K562 (cell line): ENCODE measurements around the gene UTP25. TPM values are rescaled to one million over a fixed set of nuclear protein-coding genes. Genes with fewer than 3 reads are reported as not detected.

Experiments
- ATAC-seq: fragments of 200-7000 bp; cut with Tn5 transposase; 3 replicates; pipeline ENCODE4 v1.9.1; 2020; ENCODE audit warnings: moderate library complexity
- Bru-seq: library from RNA; stranded (reverse); fragments of 400-500 nt; gene quantifications from one replicate; lab custom pipeline; 2021; lab: Mats Ljungman, UMichigan
- BruChase-seq, 2 experiments: library from RNA; stranded (reverse); fragments of 400-500 nt; gene quantifications; one replicate each; lab custom pipeline; 2021; lab: Mats Ljungman, UMichigan
- BruUV-seq: library from RNA; stranded (reverse); fragments of 400-500 nt; replicated peaks from 2 replicates; lab custom pipeline; 2021; lab: Mats Ljungman, UMichigan
- CTCF ChIA-PET: fragments of 300-600 bp; formaldehyde crosslinking; extraction: SDS; loops from one replicate; lab custom pipeline; 2021; ENCODE audit warnings: low intra/inter-chr PET ratio; lab: Yijun Ruan, JAX
- POLR2A ChIA-PET: fragments of 300-600, 350-650 bp; sonication (Branson Sonifier 250); formaldehyde crosslinking; extraction: SDS; loops from one replicate; lab custom pipeline; 2021; ENCODE audit warnings: antibody characterized with exemption, inconsistent platforms; lab: Yijun Ruan, JAX
- DNase-seq, 4 experiments: peaks; one replicate each; pipeline versions ENCODE4 v3.0.0 to v3.0.0-alpha.2; 2011 to 2018; ENCODE audit warnings: low spot score in 3 of 4, mixed read lengths in 3 of 4; ENCODE audit errors: extremely low read depth in 1 of 4
- FAIRE-seq: peaks from 2 replicates; lab custom pipeline; 2011; peaks lifted over from hg19 to GRCh38; lab: Jason Lieb, UNC
- H2AFZ ChIP-seq: 2 replicates; pipeline ENCODE4 v1.6.0; 2011; ENCODE audit warnings: low read depth, low read length, control low read depth, inconsistent platforms
- H3K27ac ChIP-seq: fragments of 200-600 bp; 3 replicates; pipeline ENCODE4 v1.8.0; 2011; ENCODE audit warnings: low read depth, mild to moderate bottlenecking, control low read depth, inconsistent platforms, low read length, moderate library complexity, mixed read lengths; ENCODE audit errors: extremely low read depth
- H3K27me3 ChIP-seq, 2 experiments: fragments of 300-600 bp in 1 of 2; 2 replicates in 1 of 2; 3 replicates in 1 of 2; pipeline versions ENCODE4 v1.6.0 to v1.8.0; 2011; ENCODE audit warnings: inconsistent platforms in 2 of 2, low read length in 2 of 2, mild to moderate bottlenecking in 1 of 2, mixed read lengths in 1 of 2, moderate library complexity in 1 of 2; ENCODE audit not compliant: control insufficient read depth in 2 of 2, insufficient read depth in 2 of 2
- H3K36me3 ChIP-seq: fragments of 300-600 bp; 3 replicates; pipeline ENCODE4 v1.8.0; 2011; ENCODE audit warnings: mild to moderate bottlenecking, low read length, inconsistent platforms; ENCODE audit not compliant: control insufficient read depth, insufficient read depth
- H3K4me1 ChIP-seq, 2 experiments: fragments of 200-600 bp in 1 of 2; replicated peaks in 1 of 2; 2 replicates in 1 of 2; 3 replicates in 1 of 2; pipeline versions ENCODE4 v1.5.1 to v1.8.0; 2011; ENCODE audit warnings: inconsistent platforms in 2 of 2, low read length in 2 of 2, mild to moderate bottlenecking in 1 of 2, mixed read lengths in 1 of 2, moderate library complexity in 1 of 2; ENCODE audit not compliant: control insufficient read depth in 2 of 2, insufficient read depth in 2 of 2
- H3K4me2 ChIP-seq: 2 replicates; pipeline ENCODE4 v1.6.1; 2011; ENCODE audit warnings: low read length, control low read depth, inconsistent platforms, mixed read lengths; ENCODE audit not compliant: insufficient read depth
- H3K4me3 ChIP-seq: fragments of 200-600 bp; sonication (generic), shearing (Covaris generic); 2 replicates; pipeline ENCODE4 v1.5.1; 2016; ENCODE audit warnings: control low read depth, inconsistent platforms
- H3K79me2 ChIP-seq: fragments of 200-600 bp; 3 replicates; pipeline ENCODE4 v1.8.0; 2011; ENCODE audit warnings: low read length, inconsistent platforms; ENCODE audit not compliant: control insufficient read depth, insufficient read depth
- H3K9ac ChIP-seq, 2 experiments: 2 replicates each; pipeline versions ENCODE4 v1.6.0 to v1.6.1; 2011; ENCODE audit warnings: low read depth in 2 of 2, low read length in 2 of 2, control low read depth in 1 of 2, inconsistent platforms in 1 of 2, mild to moderate bottlenecking in 1 of 2, mixed read lengths in 1 of 2; ENCODE audit not compliant: insufficient read depth in 1 of 2
- H3K9me1 ChIP-seq: one replicate; pipeline ENCODE4 v1.6.0; 2011; ENCODE audit warnings: inconsistent platforms, mild to moderate bottlenecking, low read length, moderate library complexity; ENCODE audit not compliant: control insufficient read depth, insufficient read depth
- H3K9me3 ChIP-seq: replicated peaks from 2 replicates; pipeline ENCODE4 v1.5.1; 2011; ENCODE audit warnings: low read depth, low read length, inconsistent platforms; ENCODE audit not compliant: control insufficient read depth, insufficient read depth
- H4K20me1 ChIP-seq: replicated peaks from 2 replicates; pipeline ENCODE4 v1.6.1; 2011; ENCODE audit warnings: low read length, inconsistent platforms, mixed read lengths; ENCODE audit not compliant: control insufficient read depth, insufficient read depth
- BHLHE40 ChIP-seq: IDR thresholded peaks from 2 replicates; pipeline ENCODE4 v1.6.1; 2011; ENCODE audit warnings: low read length, improper control_type of control experiment
- CBFA2T3 ChIP-seq: fragments of 450-650 bp; IDR thresholded peaks from 2 replicates; pipeline ENCODE4 v1.6.1; 2017
- CBFB ChIP-seq: sonication (generic); formaldehyde crosslinking; IDR thresholded peaks from 2 replicates; pipeline ENCODE4 v1.4.0; 2020; ENCODE audit warnings: mild to moderate bottlenecking, missing genetic modification reagents
- CREB1 ChIP-seq, 2 experiments: sonication (generic) in 1 of 2; formaldehyde crosslinking in 1 of 2; IDR thresholded peaks; 2 replicates each; pipeline versions ENCODE4 v1.6.1 to v1.8.0; 2012 to 2022; ENCODE audit warnings: inconsistent platforms in 1 of 2, mild to moderate bottlenecking in 1 of 2, missing genetic modification reagents in 1 of 2, moderate library complexity in 1 of 2
- ETV1 ChIP-seq: fragments of 450-650 bp; conservative IDR thresholded peaks from 2 replicates; pipeline ENCODE4 v1.6.1; 2016; ENCODE audit warnings: missing genetic modification characterization, control low read depth, low read depth, missing compliant biosample characterization
- GATAD2A ChIP-seq: fragments of 450-650 bp; IDR thresholded peaks from 2 replicates; pipeline ENCODE4 v1.6.1; 2017
- GMEB1 ChIP-seq: fragments of 250-450 bp; sonication (Bioruptor Pico); IDR thresholded peaks from 2 replicates; pipeline ENCODE4 v1.4.0; 2020; ENCODE audit warnings: mild to moderate bottlenecking
- HDAC1 ChIP-seq, 2 experiments: fragments of 450-650 bp; IDR thresholded peaks; 2 replicates each; pipeline ENCODE4 v1.6.1; 2016 to 2017; ENCODE audit warnings: inconsistent platforms in 1 of 2, mild to moderate bottlenecking in 1 of 2, moderate library complexity in 1 of 2
- HNRNPLL ChIP-seq: fragments of 200-400 bp; formaldehyde crosslinking; IDR thresholded peaks from 2 replicates; pipeline ENCODE4 v1.6.1; 2017; ENCODE audit warnings: low read length, low read depth, mild to moderate bottlenecking; ENCODE audit not compliant: poor library complexity, severe bottlenecking
- MAZ ChIP-seq, 2 experiments: fragments of 450-650 bp in 1 of 2; sonication (generic) in 1 of 2; formaldehyde crosslinking; IDR thresholded peaks in 1 of 2; conservative IDR thresholded peaks in 1 of 2; 2 replicates each; pipeline versions ENCODE4 v1.4.0 to v1.5.0; 2020; ENCODE audit warnings: mild to moderate bottlenecking in 1 of 2, missing genetic modification reagents in 1 of 2
- RFX1 ChIP-seq: fragments of 450-650 bp; IDR thresholded peaks from 2 replicates; pipeline ENCODE4 v1.6.1; 2016; ENCODE audit warnings: mild to moderate bottlenecking, moderate library complexity
- WGBS: fragments of 100-300 bp; shearing (Covaris generic); methylation state at CpG from one replicate; pipeline ENCODE4 v1.1.6; 2016; ENCODE audit warnings: low coverage, mixed read lengths; ENCODE audit not compliant: insufficient coverage; ENCODE audit errors: missing lambda C conversion rate; 5-methylcytosine and 5-hydroxymethylcytosine counted together
- in situ Hi-C: fragments of 300-500 bp; cut with MboI; formaldehyde crosslinking; loops from 4 replicates; pipeline ENCODE4 v1.15.0; 2018; ENCODE audit warnings: inconsistent platforms, mixed read lengths
- intact Hi-C: fragments of 100-400 bp; cut with micrococcal nuclease; formaldehyde crosslinking; loops from 2 replicates; pipeline ENCODE4 v1.14.2; 2022
- long read RNA-seq, 3 experiments: library from polyadenylated mRNA in 2 of 3; library from RNA in 1 of 3; unstranded in 2 of 3; stranded (forward) in 1 of 3; transcript quantifications; one replicate each; pipeline ENCODE4 v2.0.0, GENCODE V29; 2019 to 2022
- polyA minus RNA-seq, 3 experiments: library from RNA; depleted of rRNA, polyadenylated mRNA; stranded (reverse); fragments of >200 nt; gene quantifications; 2 replicates each; pipeline ENCODE4 v1.2.3, GENCODE V29; 2011
- polyA plus RNA-seq, 8 experiments: library from polyadenylated mRNA; depleted of rRNA in 4 of 8; stranded (reverse) in 5 of 8; unstranded in 3 of 8; fragments of >200 nt; fragmentation: Nextera tagmentation in 2 of 8; fragmentation: Illumina TruSeq in 1 of 8; extraction: Ambion mirVana in 2 of 8; extraction: Trizol in 1 of 8; gene quantifications; 2 replicates each; pipeline versions ENCODE4 v1.2.1 to v1.2.3, GENCODE V29; 2011 to 2014; ENCODE audit warnings: inconsistent platforms in 1 of 8, missing spikeins in 1 of 8
- total RNA-seq, 7 experiments: library from RNA; depleted of rRNA in 6 of 7; stranded (reverse); fragments of >200 nt in 6 of 7; fragmentation: Illumina TruSeq in 2 of 7; extraction: Trizol in 2 of 7; gene quantifications; 2 replicates each; pipeline versions ENCODE4 v1.2.1 to v1.2.3, GENCODE V29; 2011 to 2021; ENCODE audit warnings: low replicate concordance in 1 of 7

UTP25 gene
- total RNA-seq (2011; cell fraction: chromatin; rRNA removed; ENCODE audit: low replicate concordance), result 18.3 and 30.1 TPM in 2 replicates
- total RNA-seq (2011; cell fraction: nucleolus; rRNA removed), result 10.3 and 13.0 TPM in 2 replicates
- total RNA-seq (2011; cell fraction: nucleoplasm; rRNA removed), result 18.0 and 28.4 TPM in 2 replicates
- total RNA-seq (2014; rRNA removed) (10.6 and 11.9 TPM in 2 replicates), total RNA-seq (2014; rRNA removed; fragmentation: Illumina TruSeq; extraction: Trizol) (17.6 and 18.4 TPM in 2 replicates), total RNA-seq (2015; rRNA removed; fragmentation: Illumina TruSeq; extraction: Trizol) (15.3 and 16.6 TPM in 2 replicates), total RNA-seq (2021) (10.7 and 12.0 TPM in 2 replicates), polyA plus RNA-seq (2011; rRNA removed) (10.4 and 12.8 TPM in 2 replicates), polyA plus RNA-seq (2014; fragmentation: Illumina TruSeq; extraction: Trizol) (13.1 and 15.7 TPM in 2 replicates), polyA plus RNA-seq (2014; fragmentation: Nextera tagmentation; extraction: Ambion mirVana) (10 to 100 TPM in 1 of 2 experiments, 1 to 10 TPM in 1; 5.7 to 10.9 TPM), polyA plus RNA-seq (2014; rRNA removed) (8.7 and 9.5 TPM in 2 replicates), polyA minus RNA-seq (2011; rRNA and poly(A)+ RNA removed) (20.6 and 21.0 TPM in 2 replicates), Bru-seq, nascent RNA (percentile 83 among the genes with signal in this experiment), BruChase-seq, experiment 1, labeled RNA remaining after a 2-hour chase (percentile 82 among the genes with signal in this experiment), BruChase-seq, experiment 2, labeled RNA remaining after a 6-hour chase (percentile 81 among the genes with signal in this experiment)
- polyA plus RNA-seq (2011; cell fraction: cytosol; rRNA removed), result 4.5 and 6.9 TPM in 2 replicates
- polyA plus RNA-seq (2011; cell fraction: nucleus; rRNA removed), result 10.4 and 11.3 TPM in 2 replicates
- 5.1 and 6.6 TPM in 2 replicates for polyA plus RNA-seq (2012)
- polyA minus RNA-seq (2011; cell fraction: cytosol; rRNA and poly(A)+ RNA removed), result 4.3 and 4.9 TPM in 2 replicates
- 19.7 and 27.1 TPM in 2 replicates for polyA minus RNA-seq (2011; cell fraction: nucleus; rRNA and poly(A)+ RNA removed)
- long read RNA-seq, experiment 1, full-length matches to known transcripts, result 43 of 69 reads
- long read RNA-seq, experiment 1, partial matches to known transcripts, result 19 of 69 reads
- long read RNA-seq, experiment 1, other reads (novel, unspliced or antisense), result 7 of 69 reads
- long read RNA-seq, experiment 2, full-length matches to known transcripts, result 10 of 31 reads
- long read RNA-seq, experiment 2, partial matches to known transcripts, result 15 of 31 reads
- long read RNA-seq, experiment 2, other reads (novel, unspliced or antisense), result 6 of 31 reads
- long read RNA-seq, experiment 3, full-length matches to known transcripts, result 28 of 38 reads
- long read RNA-seq, experiment 3, partial matches to known transcripts, result 5 of 38 reads
- long read RNA-seq, experiment 3, other reads (novel, unspliced or antisense), result 5 of 38 reads

- no peaks in the 10 kb centered on the region for H3K9me1 ChIP-seq
- in situ Hi-C loops (no loop called here), intact Hi-C loops (loop anchor here (1.0 kb wide), 1 partner anchor 43 kb away; the partner anchor contains the start of gene C1orf74)
- ATAC-seq (peak; percentile 92), DNase-seq (peak; percentile 87 to 99 (median 92)), FAIRE-seq (peak; percentile 95)
- peaks cover 28% of the 10 kb centered on the region for H3K36me3 ChIP-seq
- peaks cover 3 to 20% of the 10 kb centered on the region in 2 experiments; a peak in 4 of 5 replicates for H3K4me1 ChIP-seq
- peak within 1 kb of the TSS; percentile 85 for H3K4me2 ChIP-seq
- H3K27ac ChIP-seq, result peak within 1 kb of the TSS; percentile 81
- WGBS, result under 1% methylated on average over 51 of the region's 51 CpGs
- CTCF ChIA-PET, result interaction anchor here (0.6 kb wide), 1 partner anchor 63 kb away, joined by 5 read pairs; no protein-coding TSS in a partner anchor
- POLR2A ChIA-PET, result interaction anchor here (0.6 to 1.3 kb wide), 9 partner anchors 9 to 1953 kb away, joined by 3 to 5 read pairs (median 3); partner anchors contain the start of gene KCNH1
- H3K9me3 ChIP-seq, result no peaks in the 10 kb centered on the region
- H3K4me3 ChIP-seq, result peak within 1 kb of the TSS; percentile 89
- TSS peak; percentile 96 for BruUV-seq
- H2AFZ ChIP-seq, result peak within 1 kb of the TSS; percentile 93
- peaks cover 0 to under 1% of the 10 kb centered on the region in 2 experiments; a peak in 1 of 5 replicates for H3K27me3 ChIP-seq
- peaks cover 28% of the 10 kb centered on the region for H3K79me2 ChIP-seq
- H3K9ac ChIP-seq, result peak within 1 kb of the TSS; percentile 72 to 88
- no peaks in the 10 kb centered on the region for H4K20me1 ChIP-seq
- peak; percentile 83 for TF ChIP-seq CREB1 (IDR thresholded peaks at IDR 0.05)
- TF ChIP-seq CREB1 (CRISPR knock-in tag; IDR thresholded peaks at IDR 0.05), result no peak
- peak; percentile 100 for TF ChIP-seq ETV1 (tag)
- peak; percentile 81 for TF ChIP-seq HNRNPLL
- peak; percentile 53 for TF ChIP-seq GMEB1
- peak; percentile 81 for TF ChIP-seq BHLHE40
- peak; percentile 87 for TF ChIP-seq CBFA2T3
- TF ChIP-seq CBFB (CRISPR knock-in tag), result 0 out of 2 replicates have a peak, but pooled peaks have one; percentile 90
- TF ChIP-seq MAZ (CRISPR knock-in tag; conservative IDR thresholded peaks at IDR 0.05 in 1 of 2, IDR thresholded peaks at IDR 0.05 in 1 of 2), result peak; percentile 55 to 60; a peak in 3 of 4 replicates
- TF ChIP-seq GATAD2A, result peak; percentile 89
- TF ChIP-seq RFX1, result no peak
- TF ChIP-seq HDAC1 (IDR thresholded peaks at IDR 0.05), result peak; percentile 98 to 100
Observed at GRCh38 chr1:209827384-209828262, at the start of gene UTP25. Gene UTP25 (plus strand): TSS chr1:209827972. CDS start chr1:209828064, 92 bp downstream.
